NCI-H1436 treated with DMSO at 0.1 percent for 48 hours (cell line): ENCODE data around the gene SPOCK1.

Experiments used
- DNase-seq: peaks from one replicate; lab custom pipeline; 2025; lab: John Stamatoyannopoulos, UW

The SPOCK1 gene

GRCh38 chr5:137148159-137148558 is 351.0 kb downstream of the SPOCK1 start:
- no peak for DNase-seq

DNA sequence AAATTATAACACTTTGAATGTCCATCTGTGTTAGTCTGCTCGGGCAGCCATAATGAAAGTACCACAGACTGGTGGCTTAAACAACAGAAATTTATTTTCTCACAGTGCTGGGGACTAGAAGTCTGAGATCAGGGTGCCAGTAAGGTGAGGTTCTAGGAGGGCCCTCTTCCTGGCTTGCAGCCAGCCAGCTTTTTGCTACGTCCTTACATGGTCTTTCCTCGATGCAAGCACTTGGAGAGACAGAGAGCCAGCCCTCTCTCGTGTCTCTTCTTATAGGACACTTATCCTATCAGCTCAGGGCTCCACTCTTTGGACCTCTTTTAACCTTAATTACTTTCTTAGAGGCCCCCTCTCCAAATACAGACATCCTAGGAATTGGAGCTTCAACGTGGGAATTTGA is 351.8 kb downstream of the SPOCK1 start:
- DNase-seq, result no peak

GRCh38 chr5:137146402-137146890 is 352.7 kb downstream of the SPOCK1 start:
- DNase-seq, result peak; percentile 35

DNA sequence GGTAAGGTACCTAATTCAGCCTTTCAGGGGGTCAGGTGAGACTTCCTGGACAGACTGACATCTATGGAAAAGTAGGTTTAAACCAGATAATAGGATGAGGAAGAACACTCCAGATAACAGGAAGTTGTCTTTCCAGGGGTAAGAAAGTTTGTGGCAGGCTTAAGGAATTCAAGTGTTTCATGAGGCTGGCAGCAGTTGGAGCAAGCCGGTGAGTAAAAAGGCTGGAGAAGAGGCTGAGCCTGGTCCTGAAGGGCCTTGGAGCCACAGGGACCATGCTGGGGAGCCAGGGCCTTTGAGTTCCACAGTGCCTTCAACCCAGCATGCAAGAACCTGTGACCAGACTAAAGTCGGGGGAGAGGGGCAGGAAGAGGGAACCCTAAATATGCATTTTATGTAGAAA is 353.4 kb downstream of the SPOCK1 start:
- DNase-seq, result no peak

- no peak for DNase-seq
These were observed 354.5 kb downstream of the SPOCK1 start for GRCh38 chr5:137144656-137145055.

DNA sequence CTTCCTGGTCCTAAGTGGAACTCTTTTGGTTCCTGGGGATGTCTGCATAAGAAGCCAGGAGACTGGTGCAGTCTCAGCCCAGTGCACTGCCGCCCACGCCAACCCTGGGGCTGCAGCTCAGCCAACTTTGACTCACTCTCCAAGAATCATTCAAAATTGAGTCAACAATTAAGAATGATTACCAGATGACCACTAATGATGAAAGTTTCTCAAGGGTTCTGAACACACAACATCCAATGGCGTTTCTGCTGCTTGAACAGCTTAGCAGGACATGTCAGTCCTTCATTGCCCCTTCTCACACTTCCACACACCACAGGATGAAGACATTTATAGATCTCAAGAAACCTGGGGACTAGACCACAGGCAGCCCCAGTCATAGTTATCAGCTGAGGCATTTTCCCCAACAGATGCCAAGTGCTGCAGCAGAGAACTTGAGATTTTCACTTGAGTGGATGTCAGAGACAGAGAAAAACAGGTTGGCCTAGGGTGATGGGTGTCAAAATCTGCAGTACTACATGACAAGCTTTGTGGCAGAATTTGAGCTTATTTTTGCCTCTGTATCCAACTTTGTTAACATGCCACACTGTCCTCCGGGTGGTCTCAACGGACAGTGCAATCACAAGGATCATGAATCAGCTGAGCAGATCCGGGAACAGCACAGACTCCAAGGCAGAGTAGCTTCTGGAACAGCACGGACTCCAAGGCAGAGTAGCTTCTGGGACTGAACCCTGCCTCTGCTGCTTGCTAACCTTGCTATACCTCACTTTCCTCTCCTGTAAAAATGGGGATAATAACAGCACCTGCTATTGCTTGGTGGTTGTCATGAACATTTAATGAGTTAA is 356.1 kb downstream of the SPOCK1 start:
- DNase-seq, result no peak

- DNase-seq, result no peak
These were observed 356.8 kb downstream of the SPOCK1 start for GRCh38 chr5:137142346-137142745.

DNA sequence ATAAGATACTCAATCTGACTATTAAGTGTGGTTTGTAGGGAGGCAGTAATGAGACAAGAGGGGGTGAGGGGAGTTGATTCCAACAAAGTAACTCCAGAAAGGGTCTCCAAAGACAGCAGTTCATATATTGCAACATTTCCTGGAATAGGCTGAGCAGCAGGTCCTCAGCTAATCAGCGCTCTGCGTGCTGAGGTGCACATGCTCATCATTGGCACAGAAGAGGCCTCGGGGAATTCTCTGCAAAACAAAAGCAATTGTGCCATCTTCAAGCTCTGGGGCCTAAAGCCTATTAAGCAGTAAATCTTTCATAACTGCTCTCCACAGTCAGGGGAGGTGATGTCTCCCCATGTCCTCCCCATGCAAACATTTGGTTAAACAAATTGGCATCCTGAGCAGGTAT is 357.3 kb downstream of the SPOCK1 start:
- DNase-seq, result no peak

- DNase-seq, result no peak
These were observed 362.0 kb downstream of the SPOCK1 start for GRCh38 chr5:137136991-137137632.

- DNase-seq, result no peak
These were observed 364.1 kb downstream of the SPOCK1 start for GRCh38 chr5:137134920-137135532.

DNA sequence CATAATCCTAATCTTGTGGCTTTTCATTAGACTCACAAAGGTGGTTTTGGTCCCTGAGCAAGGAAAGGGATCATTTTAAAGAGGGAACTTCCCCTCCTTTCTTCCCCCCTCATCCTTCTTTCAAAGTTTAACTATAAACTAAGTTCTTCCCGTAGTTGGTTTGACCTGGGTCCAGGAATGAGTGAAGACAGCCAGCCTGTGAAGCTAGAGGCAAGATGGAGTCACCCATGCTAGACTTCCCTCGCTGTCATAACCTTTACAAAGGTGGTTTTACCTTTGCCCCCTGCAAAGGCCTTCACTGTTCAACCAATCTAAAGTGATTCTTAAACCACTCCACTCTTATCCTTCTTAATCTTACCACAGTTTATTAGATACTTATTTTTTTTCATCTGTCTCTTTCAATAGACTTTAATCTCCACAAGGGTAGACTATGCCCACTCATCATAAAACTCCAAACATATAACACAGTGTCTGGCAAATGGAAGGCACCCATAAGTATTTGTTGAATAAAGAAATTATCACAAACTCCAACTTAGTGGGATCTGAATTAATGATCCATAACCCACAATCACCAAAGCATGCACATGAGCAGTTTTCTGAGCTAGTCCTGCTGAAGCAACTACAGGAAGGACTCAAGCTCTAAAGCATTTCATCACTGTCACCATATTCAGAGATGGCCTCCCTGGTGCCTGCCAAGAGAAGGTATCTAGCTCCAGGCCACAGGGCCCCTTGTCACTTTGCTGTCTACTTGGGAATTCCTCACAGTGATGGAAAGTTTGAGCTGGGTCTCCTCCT is 369.0 kb downstream of the SPOCK1 start:
- no peak for DNase-seq

DNA sequence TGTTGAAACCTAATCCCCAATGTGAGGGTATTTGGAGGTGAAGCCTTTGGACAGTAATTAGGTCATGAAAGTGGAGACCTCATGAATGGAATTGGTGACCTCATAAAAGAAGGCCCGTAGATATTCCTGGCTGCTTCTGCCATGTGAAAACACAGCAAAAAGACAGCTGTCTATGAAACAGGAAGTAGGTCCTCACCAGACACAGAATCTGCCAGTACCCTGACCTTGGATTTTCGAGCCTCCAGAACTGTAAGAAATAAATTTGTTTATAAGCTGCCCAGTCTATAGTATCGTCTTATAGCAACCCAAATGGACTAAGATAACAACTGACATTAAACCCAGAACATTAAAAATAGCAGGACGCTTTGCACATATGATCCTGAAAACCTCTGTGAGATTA is 371.1 kb downstream of the SPOCK1 start:
- no peak for DNase-seq

GRCh38 chr5:137126829-137127228 is 372.3 kb downstream of the SPOCK1 start:
- DNase-seq, result no peak

GRCh38 chr5:137122558-137122957 is 376.6 kb downstream of the SPOCK1 start:
- no peak for DNase-seq

GRCh38 chr5:137122075-137122474 is 377.1 kb downstream of the SPOCK1 start:
- DNase-seq, result peak; percentile 5

DNA sequence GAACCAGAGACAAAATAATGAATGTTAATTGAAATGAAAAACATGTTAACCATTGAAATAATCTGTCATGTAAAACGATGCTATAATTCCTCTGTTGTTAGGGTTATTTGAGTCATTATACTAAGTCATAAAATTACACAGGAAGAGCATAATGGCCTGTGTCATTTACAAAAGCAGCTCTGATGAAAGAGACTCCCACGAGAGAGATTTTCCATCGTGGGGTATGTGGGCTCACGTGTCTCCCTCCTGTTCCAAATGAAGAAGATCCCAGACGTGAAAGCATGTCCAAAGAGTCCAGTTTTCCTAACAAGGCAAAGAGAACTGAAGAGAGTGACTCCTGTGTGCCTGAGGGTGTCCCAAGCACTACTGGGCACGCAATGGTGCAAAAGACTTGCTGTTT is 379.8 kb downstream of the SPOCK1 start:
- DNase-seq, result peak; percentile 36

DNA sequence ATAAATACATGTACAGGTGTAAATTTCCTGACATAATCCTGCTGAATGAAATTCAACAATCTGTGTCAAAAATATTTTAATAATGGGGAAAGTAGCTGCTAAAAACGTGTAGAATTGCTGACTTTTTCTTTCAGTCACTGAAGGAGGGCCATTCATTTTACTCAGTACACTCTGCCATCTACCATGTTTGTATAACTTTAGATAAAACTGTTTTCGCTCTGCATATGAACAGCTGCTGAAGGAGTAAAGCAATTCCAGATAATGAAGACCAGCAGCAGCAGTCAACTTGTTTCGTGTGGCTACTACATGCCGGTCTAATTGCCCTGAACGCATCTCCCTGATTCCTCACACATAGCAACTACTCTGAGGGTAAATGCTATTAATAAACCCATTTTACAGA is 380.5 kb downstream of the SPOCK1 start:
- DNase-seq, result no peak

GRCh38 chr5:137115152-137115551 is 384.0 kb downstream of the SPOCK1 start:
- DNase-seq, result no peak

DNA sequence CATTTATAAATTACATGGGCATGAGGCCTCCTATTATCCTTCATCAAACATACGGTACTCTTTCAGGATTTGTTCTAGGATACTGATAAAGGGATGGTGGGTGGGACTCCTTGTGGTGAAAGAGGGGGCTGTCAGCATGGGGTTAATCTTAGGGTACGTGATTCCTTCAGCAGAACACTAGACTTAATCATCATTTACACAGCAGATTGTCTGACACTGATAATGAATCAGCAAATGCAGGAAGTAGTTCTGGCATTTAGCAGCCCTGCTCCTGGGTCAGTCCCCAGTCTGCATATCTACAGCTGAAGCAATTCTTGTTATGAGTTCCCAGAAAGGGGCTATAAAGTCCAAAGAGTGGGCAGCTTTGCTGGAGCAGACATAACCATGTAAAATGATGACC is 384.6 kb downstream of the SPOCK1 start:
- no peak for DNase-seq

GRCh38 chr5:137113939-137114338 is 385.2 kb downstream of the SPOCK1 start:
- no peak for DNase-seq

- DNase-seq, result no peak
These were observed 386.0 kb downstream of the SPOCK1 start for GRCh38 chr5:137113161-137113560.

DNA sequence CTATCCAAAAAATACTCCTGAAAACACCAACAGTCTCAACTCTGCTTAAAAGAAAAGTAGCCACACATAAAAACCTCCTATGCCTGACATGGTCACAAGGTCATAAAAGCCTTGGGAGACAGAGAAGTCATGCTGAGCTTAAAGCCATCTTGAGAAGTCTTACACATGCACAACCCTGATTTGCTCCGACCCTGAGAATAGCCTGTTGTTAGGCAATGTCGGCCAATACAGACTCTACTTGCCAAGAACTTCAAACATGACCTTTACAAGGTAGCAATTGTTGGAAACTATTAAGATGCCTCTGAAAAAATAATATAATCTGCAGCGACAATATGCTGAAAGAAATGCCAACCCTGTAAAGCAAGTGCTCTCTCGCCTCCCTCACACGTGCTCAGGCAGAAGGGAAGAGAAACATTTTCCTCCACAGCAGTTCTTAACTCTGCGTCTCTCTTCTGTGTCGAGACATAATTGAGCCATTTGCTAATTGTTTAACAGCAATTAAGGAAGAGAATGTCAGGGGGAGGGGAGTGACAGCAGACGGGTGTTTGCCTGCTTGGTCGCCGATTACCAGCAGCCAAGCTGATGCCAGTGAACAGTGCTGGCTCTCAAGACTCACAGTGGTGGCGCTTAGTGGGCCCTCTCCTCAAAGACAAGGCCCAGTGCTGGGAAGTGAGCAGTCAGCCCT is 393.6 kb downstream of the SPOCK1 start:
- no peak for DNase-seq
